ENCODE data around the gene MRRF. TPM values are rescaled to one million over a fixed set of nuclear protein-coding genes. Genes with fewer than 3 reads are reported as not detected.

MRRF gene
- total and polyA plus RNA-seq, 2 experiments from 2014 or later = 23.7 to 30.8 TPM

DNA sequence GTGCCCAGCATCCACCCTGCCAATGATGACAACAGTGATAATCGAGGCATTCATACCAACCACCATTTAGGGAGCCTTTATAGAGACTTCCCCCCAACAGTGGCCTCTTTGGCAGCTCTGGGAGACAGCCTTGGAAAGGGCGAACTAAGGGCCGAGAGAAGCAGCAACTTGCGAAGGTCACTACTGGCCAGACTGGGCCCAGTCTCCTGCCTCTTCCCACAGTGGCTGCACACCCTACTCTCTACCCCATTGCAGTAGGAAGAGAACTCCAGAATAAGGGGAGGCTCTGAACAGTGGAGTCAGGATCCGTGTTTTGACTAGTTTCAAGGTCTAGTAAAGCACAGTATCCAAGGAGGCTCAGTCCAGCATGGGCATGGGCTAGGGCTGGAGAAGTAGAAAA is 41.2 kb upstream of the MRRF start:
- WGBS, 2 experiments (ENCODE audit: low coverage in 1 of 2, low lambda C conversion rate in 2 of 2, missing lambda C conversion rate in 2 of 2) = 66 to 72% methylated on average over 5 of the region's 5 CpGs
- Histone ChIP-seq H2AFZ (no peak overlapping the region), H3K27me3 (replicated peaks; ENCODE audit: insufficient read depth) (peaks cover 98% of the 10 kb centered on the region), H3K4me1 (ENCODE audit: insufficient read depth) (peaks cover 9% of the 10 kb centered on the region; the same call in 1 of the 2 replicates), H3F3A (ENCODE audit: insufficient read depth) (no peaks in the 10 kb centered on the region), H3K4me2 (ENCODE audit: unreplicated experiment) (no peak overlapping the region), H3K9me2 (ENCODE audit: insufficient read depth) (no peaks in the 10 kb centered on the region), H3K27ac (no peak overlapping the region), H3K36me3 (ENCODE audit: low read depth) (no peaks in the 10 kb centered on the region), H4K20me1 (ENCODE audit: insufficient read depth) (no peaks in the 10 kb centered on the region), H3K79me2 (ENCODE audit: insufficient read depth) (no peaks in the 10 kb centered on the region), H3K9me3 (ENCODE audit: low read depth) (no peaks in the 10 kb centered on the region), H3K4me3 (no peak overlapping the region), H3K9ac (no peak overlapping the region)
- in situ Hi-C loops (cut with MboI) = no loop called here
- TF ChIP-seq EZH2 (IDR thresholded peaks at IDR 0.05; ENCODE audit: insufficient read depth, poor library complexity, severe bottlenecking) = no peak
- no peak for TF ChIP-seq EZH2phosphoT487 (IDR thresholded peaks at IDR 0.05; ENCODE audit: insufficient read depth, low read depth)
- DNase-seq = no peak

DNA sequence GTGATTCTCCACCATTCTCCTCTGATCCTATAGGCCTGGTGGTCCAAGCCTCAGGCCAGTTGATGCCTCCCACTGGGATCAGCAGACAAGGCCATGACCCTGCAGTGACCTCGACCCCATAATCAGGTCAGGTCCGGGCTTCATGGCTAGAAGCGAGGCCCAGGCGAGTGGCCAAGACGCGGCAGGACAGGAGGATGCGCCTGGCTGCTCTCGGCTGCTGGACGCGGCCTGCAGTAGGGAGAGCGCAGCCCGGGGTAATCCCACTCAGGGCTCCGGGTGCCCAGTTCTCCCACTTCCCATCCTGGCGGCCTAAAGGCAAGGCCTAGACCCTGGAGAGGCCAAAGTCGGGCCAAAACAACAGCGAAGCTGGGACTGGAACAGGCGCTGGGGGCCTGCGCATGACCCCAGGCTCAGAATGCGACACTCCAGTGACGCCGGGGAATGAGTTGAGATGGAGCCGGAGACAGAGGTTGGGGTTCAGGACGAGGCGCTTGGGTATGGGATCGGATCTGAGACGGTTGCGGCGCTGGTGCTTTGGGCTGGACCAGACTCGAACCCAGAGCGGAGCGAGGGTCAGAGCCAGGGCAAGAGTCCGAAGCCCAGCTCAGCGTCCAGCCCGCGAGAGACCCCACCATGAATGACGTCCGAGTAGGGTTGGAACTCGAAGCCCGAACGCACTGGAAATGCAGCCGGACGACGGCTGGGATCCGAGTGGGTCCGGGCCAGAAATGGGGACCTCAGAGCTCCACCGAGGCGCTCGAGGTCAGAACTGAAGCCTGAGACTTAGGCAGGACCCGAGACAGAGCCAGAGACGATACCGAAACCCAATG is 39.2 kb upstream of the MRRF start:
- Histone ChIP-seq H3K36me3 (ENCODE audit: low read depth) (no peaks in the 10 kb centered on the region), H3K4me3 (no peak overlapping the region), H3K9me2 (ENCODE audit: insufficient read depth) (no peaks in the 10 kb centered on the region), H3K79me2 (ENCODE audit: insufficient read depth) (no peaks in the 10 kb centered on the region), H3K4me1 (ENCODE audit: insufficient read depth) (peaks cover 3% of the 10 kb centered on the region; the same call in 1 of the 2 replicates), H3K27ac (no peak overlapping the region), H2AFZ (no peak overlapping the region; the same call in 1 of the 2 replicates), H3K4me2 (ENCODE audit: unreplicated experiment) (no peak overlapping the region), H3K9ac (no peak overlapping the region), H3K27me3 (replicated peaks; ENCODE audit: insufficient read depth) (peaks cover 94% of the 10 kb centered on the region), H4K20me1 (ENCODE audit: insufficient read depth) (no peaks in the 10 kb centered on the region), H3F3A (ENCODE audit: insufficient read depth) (peaks cover 9% of the 10 kb centered on the region), H3K9me3 (ENCODE audit: low read depth) (no peaks in the 10 kb centered on the region)
- DNase-seq = peak; percentile 22
- 48 to 51% methylated on average over 46 to 48 of the region's 51 CpGs for WGBS, 2 experiments (ENCODE audit: low coverage in 1 of 2, low lambda C conversion rate in 2 of 2, missing lambda C conversion rate in 2 of 2)
- TF ChIP-seq EZH2 (IDR thresholded peaks at IDR 0.05; ENCODE audit: insufficient read depth, poor library complexity, severe bottlenecking) = no peak
- TF ChIP-seq EZH2phosphoT487 (IDR thresholded peaks at IDR 0.05; ENCODE audit: insufficient read depth, low read depth) = no peak
- in situ Hi-C loops (cut with MboI) = no loop called here

- no peaks in the 10 kb centered on the region for H4K20me1 ChIP-seq (ENCODE audit: insufficient read depth)
- H3K9me3 ChIP-seq (ENCODE audit: low read depth) = no peaks in the 10 kb centered on the region
- 2 to 5% methylated on average over 38 to 51 of the region's 51 CpGs for WGBS, 2 experiments (ENCODE audit: low coverage in 1 of 2, low lambda C conversion rate in 2 of 2, missing lambda C conversion rate in 2 of 2)
- H3K36me3 ChIP-seq (ENCODE audit: low read depth) = no peaks in the 10 kb centered on the region
- no peaks in the 10 kb centered on the region for H3K9me2 ChIP-seq (ENCODE audit: insufficient read depth)
- H3K9ac ChIP-seq = no peak overlapping the region
- peaks cover 87% of the 10 kb centered on the region for H3K27me3 ChIP-seq (replicated peaks; ENCODE audit: insufficient read depth)
- in situ Hi-C loops (cut with MboI) = no loop called here
- H3K4me1 ChIP-seq (ENCODE audit: insufficient read depth) = peaks cover 3% of the 10 kb centered on the region; the same call in 1 of the 2 replicates
- H3K27ac ChIP-seq = no peak overlapping the region
- no peak overlapping the region for H3K4me2 ChIP-seq (ENCODE audit: unreplicated experiment)
- TF ChIP-seq EZH2 (IDR thresholded peaks at IDR 0.05; ENCODE audit: insufficient read depth, poor library complexity, severe bottlenecking) = peak; percentile 27
- peak; percentile 48 for TF ChIP-seq EZH2phosphoT487 (IDR thresholded peaks at IDR 0.05; ENCODE audit: insufficient read depth, low read depth)
- no peak overlapping the region for H3K4me3 ChIP-seq
- no peak overlapping the region; the same call in 1 of the 2 replicates for H2AFZ ChIP-seq
- H3F3A ChIP-seq (ENCODE audit: insufficient read depth) = peaks cover 9% of the 10 kb centered on the region
- no peaks in the 10 kb centered on the region for H3K79me2 ChIP-seq (ENCODE audit: insufficient read depth)
- DNase-seq = no peak
These were observed 38.4 kb upstream of the MRRF start for GRCh38 chr9:122226142-122226757.

- H3K27ac ChIP-seq = no peak overlapping the region
- no peak for DNase-seq
- H3K4me3 ChIP-seq = no peak overlapping the region
- H4K20me1 ChIP-seq (ENCODE audit: insufficient read depth) = no peaks in the 10 kb centered on the region
- 7 to 10% methylated on average over 47 to 52 of the region's 59 CpGs for whole genome bisulfite sequencing, 2 experiments (ENCODE audit: low coverage in 1 of 2, low lambda C conversion rate in 2 of 2, missing lambda C conversion rate in 2 of 2)
- no peaks in the 10 kb centered on the region for H3K9me3 ChIP-seq (ENCODE audit: low read depth)
- H3K9me2 ChIP-seq (ENCODE audit: insufficient read depth) = no peaks in the 10 kb centered on the region
- in situ Hi-C loops (cut with MboI) = no loop called here
- peaks cover 3% of the 10 kb centered on the region; the same call in 1 of the 2 replicates for H3K4me1 ChIP-seq (ENCODE audit: insufficient read depth)
- H3K79me2 ChIP-seq (ENCODE audit: insufficient read depth) = no peaks in the 10 kb centered on the region
- peaks cover 85% of the 10 kb centered on the region for H3K27me3 ChIP-seq (replicated peaks; ENCODE audit: insufficient read depth)
- H3K36me3 ChIP-seq (ENCODE audit: low read depth) = no peaks in the 10 kb centered on the region
- peaks cover 9% of the 10 kb centered on the region for H3F3A ChIP-seq (ENCODE audit: insufficient read depth)
- no peak for TF ChIP-seq EZH2 (IDR thresholded peaks at IDR 0.05; ENCODE audit: insufficient read depth, poor library complexity, severe bottlenecking)
- TF ChIP-seq EZH2phosphoT487 (IDR thresholded peaks at IDR 0.05; ENCODE audit: insufficient read depth, low read depth) = no peak
- H3K9ac ChIP-seq = no peak overlapping the region
- no peak overlapping the region for H2AFZ ChIP-seq
- no peak overlapping the region for H3K4me2 ChIP-seq (ENCODE audit: unreplicated experiment)
These were observed 37.7 kb upstream of the MRRF start for GRCh38 chr9:122226758-122227574.
